Stomach (tissue), 9 donors: ENCODE measurements around the gene NDUFAF5. TPM values are rescaled to one million over a fixed set of nuclear protein-coding genes. Genes with fewer than 3 reads are reported as not detected.
A peak's percentile ranks its signal among the peaks of the same experiment; 100 is the strongest.

Source experiments
- DNase-seq, 2 donors: peaks; one replicate each; pipeline versions ENCODE4 v3.0.0 to v3.0.0-alpha.2; 2013 to 2019
- H3K27ac ChIP-seq, 5 donors: fragments of 200-600 bp in 4 of 5; sonication (generic) in 4 of 5; one replicate each; pipeline ENCODE4 v1.5.1; 2013 to 2019; ENCODE audit warnings: mild to moderate bottlenecking in 1 of 5, moderate library complexity in 1 of 5
- H3K27me3 ChIP-seq, 3 donors: fragments of 200-600 bp; sonication (generic); one replicate each; pipeline ENCODE4 v1.5.1; 2017 to 2019; ENCODE audit warnings: mixed run types in 1 of 3
- H3K36me3 ChIP-seq, 4 donors: fragments of 200-600 bp; sonication (generic); 1 replicate in 3 of 4; 2 replicates in 1 of 4; pipeline ENCODE4 v1.5.1; 2016 to 2019
- H3K4me1 ChIP-seq, 4 donors: fragments of 200-600 bp; sonication (generic); one replicate each; pipeline ENCODE4 v1.5.1; 2016 to 2019
- H3K4me3 ChIP-seq, 4 donors: fragments of 200-600 bp; sonication (generic) in 3 of 4; one replicate each; pipeline ENCODE4 v1.5.1; 2016 to 2019; ENCODE audit warnings: mild to moderate bottlenecking in 1 of 4
- H3K9me3 ChIP-seq, 4 donors: fragments of 200-600 bp; sonication (generic); one replicate each; pipeline ENCODE4 v1.5.1; 2016 to 2019
- EP300 ChIP-seq: sonication (generic); formaldehyde crosslinking; IDR thresholded peaks from one replicate; pipeline ENCODE4 v1.6.1; 2017; ENCODE audit warnings: antibody characterized with exemption
- POLR2A ChIP-seq, 4 donors: fragments of 450-650 bp; IDR thresholded peaks; one replicate each; pipeline ENCODE4 v1.6.1; 2016; ENCODE audit warnings: antibody characterized with exemption in 4 of 4, control low read depth in 2 of 4, mild to moderate bottlenecking in 1 of 4, moderate library complexity in 1 of 4
- POLR2AphosphoS5 ChIP-seq, 3 donors: sonication (generic); formaldehyde crosslinking; IDR thresholded peaks; one replicate each; pipeline ENCODE4 v1.6.1; 2016; ENCODE audit warnings: antibody characterized with exemption in 3 of 3
- WGBS, 5 donors: extraction: QIAGEN DNeasy Blood & Tissue Kit in 3 of 5; methylation state at CpG; one replicate each; pipeline versions ENCODE4 v1.1.5 to v1.1.7; 2013 to 2018; 5-methylcytosine and 5-hydroxymethylcytosine counted together
- intact Hi-C: fragments of 100-400 bp; cut with DNase I; formaldehyde crosslinking; loops from one replicate; pipeline ENCODE4 v1.15.1; 2023; ENCODE audit warnings: low total_unique reads
- polyA plus RNA-seq, 3 donors: library from polyadenylated mRNA; stranded (reverse); fragments of 200-250 nt; gene quantifications; one replicate each; pipeline ENCODE4 v1.2.3, GENCODE V29; 2013
- total RNA-seq, 5 donors: library from RNA; depleted of rRNA; stranded (reverse); fragments of >200 nt; gene quantifications; one replicate each; pipeline versions ENCODE4 v1.1.0 to v1.2.3, GENCODE V29; 2014 to 2016
- TF ChIP-seq, protein P1 (sequence below), 7 experiments: fragments of 450-650 bp in 4 of 7; fragments of 200-600 bp in 3 of 7; sonication (generic) in 3 of 7; IDR thresholded peaks; one replicate each; pipeline ENCODE4 v1.5.1; 2016 to 2019; ENCODE audit warnings: antibody characterized with exemption in 7 of 7, control low read depth in 2 of 7, mild to moderate bottlenecking in 1 of 7
- donor health status: healthy with polysubstance abuse.
- donor health status: Bipolar disorder and iron deficiency.
- donor health status: healthy.

NDUFAF5 gene
- total and polyA plus RNA-seq, 8 donors: 2.3 to 51.8 (median 25.0) TPM

DNA sequence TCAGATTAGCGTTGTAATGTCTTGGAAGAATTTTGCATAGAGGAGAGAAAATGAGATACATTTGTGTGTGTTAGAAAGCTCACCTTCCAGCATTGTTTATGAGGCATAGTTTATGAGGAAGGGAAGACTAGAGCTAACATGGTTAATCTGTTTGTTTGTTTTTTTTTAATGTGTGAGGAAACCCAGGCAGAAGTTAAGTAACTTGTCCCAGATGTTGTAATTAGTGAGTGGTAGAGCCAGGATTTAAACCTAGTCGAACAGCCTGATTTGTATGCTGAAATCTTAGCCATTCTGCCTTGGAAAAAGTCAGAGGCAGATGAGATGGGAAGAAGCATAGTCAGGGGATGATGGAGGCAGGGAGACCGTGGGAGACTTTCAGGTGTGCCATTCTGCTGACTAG is 29.1 kb downstream of the NDUFAF5 start:
- no peaks in the 10 kb centered on the region for H3K9me3 ChIP-seq
- no peaks in the 10 kb centered on the region for H3K27me3 ChIP-seq
- DNase-seq: no peak
- peaks cover 76 to 97% (median 95%) of the 10 kb centered on the region in 4 donors for H3K36me3 ChIP-seq
- peaks cover 0 to 6% (median 0%) of the 10 kb centered on the region in 4 donors for H3K4me1 ChIP-seq
- intact Hi-C loops: no loop called here
- no peak for TF ChIP-seq POLR2AphosphoS5 (IDR thresholded peaks at IDR 0.05)
- no peak for TF ChIP-seq POLR2A (IDR thresholded peaks at IDR 0.05)
- TF ChIP-seq, protein P1, sequence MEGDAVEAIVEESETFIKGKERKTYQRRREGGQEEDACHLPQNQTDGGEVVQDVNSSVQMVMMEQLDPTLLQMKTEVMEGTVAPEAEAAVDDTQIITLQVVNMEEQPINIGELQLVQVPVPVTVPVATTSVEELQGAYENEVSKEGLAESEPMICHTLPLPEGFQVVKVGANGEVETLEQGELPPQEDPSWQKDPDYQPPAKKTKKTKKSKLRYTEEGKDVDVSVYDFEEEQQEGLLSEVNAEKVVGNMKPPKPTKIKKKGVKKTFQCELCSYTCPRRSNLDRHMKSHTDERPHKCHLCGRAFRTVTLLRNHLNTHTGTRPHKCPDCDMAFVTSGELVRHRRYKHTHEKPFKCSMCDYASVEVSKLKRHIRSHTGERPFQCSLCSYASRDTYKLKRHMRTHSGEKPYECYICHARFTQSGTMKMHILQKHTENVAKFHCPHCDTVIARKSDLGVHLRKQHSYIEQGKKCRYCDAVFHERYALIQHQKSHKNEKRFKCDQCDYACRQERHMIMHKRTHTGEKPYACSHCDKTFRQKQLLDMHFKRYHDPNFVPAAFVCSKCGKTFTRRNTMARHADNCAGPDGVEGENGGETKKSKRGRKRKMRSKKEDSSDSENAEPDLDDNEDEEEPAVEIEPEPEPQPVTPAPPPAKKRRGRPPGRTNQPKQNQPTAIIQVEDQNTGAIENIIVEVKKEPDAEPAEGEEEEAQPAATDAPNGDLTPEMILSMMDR (IDR thresholded peaks at IDR 0.05): no peak
- no peak for TF ChIP-seq EP300
- 55 to 81% (median 66%) methylated on average over 3 of the region's 3 CpGs for WGBS, 5 donors
- H3K27ac ChIP-seq: no peak overlapping the region
- no peak overlapping the region for H3K4me3 ChIP-seq

DNA sequence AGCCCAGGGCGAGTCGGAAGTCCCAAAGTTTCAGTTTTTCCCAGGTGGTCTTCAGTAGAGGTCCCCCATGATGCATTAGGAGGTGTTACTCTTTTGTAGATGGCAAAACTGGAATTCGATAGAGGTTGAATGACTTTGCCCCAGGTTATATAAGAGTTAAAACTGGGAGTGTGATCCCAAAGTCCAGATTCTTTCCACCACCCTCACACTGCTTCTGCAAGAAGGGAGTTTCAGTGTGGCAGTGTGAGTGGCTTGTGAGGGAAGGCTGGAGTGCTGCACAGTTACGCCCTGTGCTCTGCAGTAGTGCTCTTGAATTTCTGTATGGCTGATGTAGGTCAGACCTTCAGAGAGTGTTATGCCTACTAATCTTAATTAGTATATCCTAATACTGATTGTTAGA is 29.8 kb downstream of the NDUFAF5 start:
- H3K4me1 ChIP-seq: peaks cover 0 to 6% (median 0%) of the 10 kb centered on the region in 4 donors
- no peaks in the 10 kb centered on the region for H3K27me3 ChIP-seq
- 83 to 89% (median 84%) methylated on average over 4 of the region's 4 CpGs for whole genome bisulfite sequencing, 5 donors
- H3K4me3 ChIP-seq: no peak overlapping the region
- no peak overlapping the region for H3K27ac ChIP-seq
- no peak for TF ChIP-seq EP300
- TF ChIP-seq, protein P1 (IDR thresholded peaks at IDR 0.05): no peak
- TF ChIP-seq POLR2A (IDR thresholded peaks at IDR 0.05): no peak
- no peak for TF ChIP-seq POLR2AphosphoS5 (IDR thresholded peaks at IDR 0.05)
- intact Hi-C loops: no loop called here
- DNase-seq: no peak
- no peaks in the 10 kb centered on the region for H3K9me3 ChIP-seq
- H3K36me3 ChIP-seq: peaks cover 68 to 89% (median 88%) of the 10 kb centered on the region in 4 donors

DNA sequence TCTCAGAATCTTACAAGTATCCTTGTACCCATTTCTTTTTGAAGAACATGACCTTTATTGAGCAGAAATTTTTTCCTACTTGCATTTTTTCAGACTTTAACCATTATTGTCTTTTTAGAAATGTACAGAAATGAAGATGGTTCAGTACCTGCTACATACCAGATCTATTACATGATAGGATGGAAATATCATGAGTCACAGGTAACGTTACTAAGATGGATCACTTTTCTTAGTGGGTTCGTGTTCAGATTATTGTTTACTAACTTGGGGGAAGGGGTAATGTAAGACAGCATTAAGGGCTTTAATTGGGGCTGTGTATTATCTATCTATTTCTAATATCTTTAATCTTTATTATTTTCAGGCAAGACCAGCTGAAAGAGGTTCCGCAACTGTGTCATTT is 31.9 kb downstream of the NDUFAF5 start:
- H3K36me3 ChIP-seq: peaks cover 47 to 69% (median 67%) of the 10 kb centered on the region in 4 donors

DNA sequence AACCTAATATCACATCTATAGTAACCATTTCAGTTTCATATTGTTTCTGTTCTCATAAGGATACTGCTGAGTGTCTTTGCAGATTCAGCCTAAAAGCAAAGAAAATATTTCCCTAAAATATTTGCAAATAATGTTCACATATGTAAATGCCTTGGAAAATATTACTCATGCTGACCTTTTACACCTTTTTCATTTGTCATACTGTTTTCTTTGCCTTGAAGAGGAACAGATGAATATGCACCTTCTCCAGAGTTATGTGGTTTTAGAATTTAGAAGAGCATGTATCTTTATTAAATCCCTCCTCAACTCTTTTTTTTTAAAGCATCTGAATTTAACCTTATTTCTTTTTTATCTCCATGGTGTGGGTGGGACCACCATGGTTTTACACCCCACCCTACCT is 32.5 kb downstream of the NDUFAF5 start:
- no peak for DNase-seq
- TF ChIP-seq, protein P1 (IDR thresholded peaks at IDR 0.05): no peak
- TF ChIP-seq POLR2AphosphoS5 (IDR thresholded peaks at IDR 0.05): no peak
- no peak for TF ChIP-seq POLR2A (IDR thresholded peaks at IDR 0.05)
- TF ChIP-seq EP300: no peak
- Histone ChIP-seq H3K4me3 (no peak overlapping the region), H3K27me3 (no peaks in the 10 kb centered on the region), H3K36me3 (peaks cover 43 to 63% (median 61%) of the 10 kb centered on the region in 4 donors), H3K4me1 (peaks cover 0 to 6% (median 0%) of the 10 kb centered on the region in 4 donors), H3K9me3 (no peaks in the 10 kb centered on the region), H3K27ac (no peak overlapping the region)
- intact Hi-C loops: no loop called here

More for the DNA sequence above, 31.9 kb downstream of the NDUFAF5 start:
- no peaks in the 10 kb centered on the region for H3K27me3 ChIP-seq
- H3K9me3 ChIP-seq: no peaks in the 10 kb centered on the region
- H3K4me1 ChIP-seq: peaks cover 0 to 6% (median 0%) of the 10 kb centered on the region in 4 donors
- peak overlapping the region in 1 of 5 donors; percentile 31 for H3K27ac ChIP-seq
- no peak overlapping the region for H3K4me3 ChIP-seq
- TF ChIP-seq POLR2A (IDR thresholded peaks at IDR 0.05) (no peak), POLR2AphosphoS5 (IDR thresholded peaks at IDR 0.05) (no peak), EP300 (no peak)
- TF ChIP-seq, protein P1 (IDR thresholded peaks at IDR 0.05): no peak
- DNase-seq: no peak
- WGBS, 5 donors: 53 to 74% (median 68%) methylated on average over 3 of the region's 3 CpGs
- intact Hi-C loops: no loop called here
